GM21528 (cell line): Measurements from ENCODE around the gene CNKSR1.

Experiments used
- ATAC-seq: cut with Tn5 transposase; IDR thresholded peaks from one replicate; pipeline ENCODE4 v1.9.1; 2021; ENCODE audit warnings: mild to moderate bottlenecking, moderate library complexity; ENCODE audit not compliant: unreplicated experiment, low FRiP score

CNKSR1 gene

DNA sequence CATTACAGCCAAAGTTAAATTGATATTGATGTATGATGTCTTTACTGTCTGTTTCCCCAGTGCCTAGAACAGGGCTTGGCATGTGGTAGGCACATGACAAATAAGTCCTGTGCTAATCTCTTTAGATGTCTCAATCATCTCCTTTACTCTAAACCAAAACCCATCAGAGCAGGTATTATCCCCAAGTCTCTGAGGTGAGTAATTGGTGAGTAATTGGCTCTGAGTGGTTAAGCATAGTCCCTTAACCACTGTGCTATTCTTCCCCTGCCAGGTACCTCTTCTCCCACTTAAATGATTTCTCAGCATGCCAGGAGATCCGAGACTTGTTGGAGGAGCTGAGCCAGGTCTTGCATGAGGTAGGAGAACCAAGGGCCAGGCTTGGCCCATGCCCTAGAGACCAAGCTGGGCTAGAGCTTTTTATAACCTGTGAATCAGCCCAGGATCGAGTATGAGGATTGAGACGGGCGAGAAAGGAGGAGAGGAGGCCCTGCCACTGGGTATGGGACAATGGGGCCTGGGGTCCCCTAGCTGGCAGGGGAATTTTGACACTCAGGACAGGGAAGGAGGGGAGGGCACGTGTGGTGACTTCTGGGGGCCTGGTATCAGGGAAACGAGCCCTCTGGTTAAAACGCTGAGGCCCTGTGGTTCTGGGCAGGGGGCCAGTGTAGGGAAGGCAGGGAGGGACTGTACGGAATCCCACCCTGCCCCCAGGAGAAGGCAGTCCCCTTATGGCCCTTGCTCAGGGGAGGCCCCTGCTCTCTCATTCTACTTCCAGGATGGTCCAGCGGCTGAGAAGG is 4.5 kb downstream of the CNKSR1 start:
- ATAC-seq: no peak

DNA sequence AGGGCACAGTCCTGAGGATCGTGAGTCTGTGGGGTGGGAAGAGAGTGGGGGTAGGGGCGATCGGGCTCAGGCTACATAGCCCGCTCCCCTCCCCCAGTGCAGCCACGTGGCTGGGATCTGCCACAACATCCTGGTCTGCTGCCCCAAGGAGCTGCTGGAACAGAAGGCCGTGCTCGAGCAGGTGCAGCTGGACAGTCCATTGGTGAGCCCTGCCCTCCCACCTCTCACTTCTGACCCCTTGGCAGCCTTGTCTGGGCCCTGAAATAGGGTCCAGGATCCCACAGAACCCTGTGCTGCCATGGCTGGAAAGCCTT is 5.0 kb downstream of the CNKSR1 start:
- no peak for ATAC-seq

- ATAC-seq: no peak
These were observed 6.8 kb downstream of the CNKSR1 start for GRCh38 chr1:26184086-26184485.

DNA sequence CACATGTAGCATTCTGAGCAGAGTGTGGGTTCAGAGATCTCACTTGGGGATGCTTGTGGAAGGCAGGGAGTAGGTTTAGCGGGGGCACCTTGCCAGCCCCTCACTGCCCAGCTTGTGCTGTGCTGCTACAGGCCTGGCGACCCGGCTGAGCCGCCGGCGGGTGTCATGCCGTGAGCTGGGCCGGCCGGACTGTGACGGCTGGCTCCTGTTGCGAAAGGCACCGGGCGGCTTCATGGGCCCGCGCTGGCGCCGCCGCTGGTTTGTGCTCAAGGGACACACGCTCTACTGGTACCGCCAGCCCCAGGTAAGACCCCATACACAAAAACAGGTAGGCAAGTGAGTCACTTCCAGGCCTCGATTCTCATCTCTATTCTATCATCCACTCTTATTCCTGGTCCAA is 7.6 kb downstream of the CNKSR1 start:
- ATAC-seq: no peak

GRCh38 chr1:26187882-26188281 is 10.6 kb downstream of the CNKSR1 start:
- no peak for ATAC-seq

DNA sequence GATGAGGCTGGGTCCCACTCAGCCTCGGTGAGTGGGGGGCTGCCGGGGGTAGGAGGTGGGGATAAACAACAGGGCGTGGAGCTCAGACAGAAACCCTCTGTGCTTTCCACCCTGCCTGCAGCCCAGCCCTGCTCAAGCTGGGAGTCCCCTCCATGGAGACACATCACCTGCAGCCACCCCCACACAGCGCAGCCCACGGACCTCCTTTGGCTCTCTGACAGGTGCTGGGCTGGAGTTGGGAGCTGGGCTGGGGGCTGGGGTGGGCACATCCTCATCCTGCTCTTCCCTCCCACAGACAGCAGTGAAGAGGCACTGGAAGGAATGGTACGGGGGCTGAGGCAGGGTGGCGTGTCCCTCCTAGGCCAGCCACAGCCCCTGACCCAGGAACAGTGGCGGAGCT is 11.2 kb downstream of the CNKSR1 start:
- ATAC-seq: no peak

GRCh38 chr1:26189331-26189730 is 12.0 kb downstream of the CNKSR1 start:
- no peak for ATAC-seq

DNA sequence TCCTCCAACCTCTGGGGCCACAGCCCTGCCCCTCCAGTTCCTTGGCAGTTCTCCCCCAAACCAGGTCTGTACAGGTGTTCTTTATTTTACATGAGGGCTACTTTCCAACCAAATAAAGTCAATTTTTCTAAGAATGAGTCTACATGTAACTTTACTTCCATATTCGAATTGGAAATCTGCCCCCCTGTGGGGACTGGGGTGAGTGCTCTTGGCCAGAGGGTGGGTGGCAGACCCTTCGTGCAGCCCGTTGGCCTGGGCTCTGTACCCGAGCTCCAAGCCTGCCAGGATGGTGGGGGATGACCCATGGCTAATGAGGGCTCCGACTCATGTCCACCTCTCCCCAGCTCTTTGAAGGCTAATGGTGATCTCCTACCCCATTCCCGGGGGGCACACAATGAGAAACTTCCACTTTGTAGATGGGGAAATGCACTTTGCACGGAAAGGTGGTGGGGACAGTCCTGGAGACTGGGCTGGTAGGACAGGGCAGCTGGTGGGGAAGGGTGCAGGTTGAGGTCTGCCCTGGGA is 12.5 kb downstream of the CNKSR1 start:
- no peak for ATAC-seq

DNA sequence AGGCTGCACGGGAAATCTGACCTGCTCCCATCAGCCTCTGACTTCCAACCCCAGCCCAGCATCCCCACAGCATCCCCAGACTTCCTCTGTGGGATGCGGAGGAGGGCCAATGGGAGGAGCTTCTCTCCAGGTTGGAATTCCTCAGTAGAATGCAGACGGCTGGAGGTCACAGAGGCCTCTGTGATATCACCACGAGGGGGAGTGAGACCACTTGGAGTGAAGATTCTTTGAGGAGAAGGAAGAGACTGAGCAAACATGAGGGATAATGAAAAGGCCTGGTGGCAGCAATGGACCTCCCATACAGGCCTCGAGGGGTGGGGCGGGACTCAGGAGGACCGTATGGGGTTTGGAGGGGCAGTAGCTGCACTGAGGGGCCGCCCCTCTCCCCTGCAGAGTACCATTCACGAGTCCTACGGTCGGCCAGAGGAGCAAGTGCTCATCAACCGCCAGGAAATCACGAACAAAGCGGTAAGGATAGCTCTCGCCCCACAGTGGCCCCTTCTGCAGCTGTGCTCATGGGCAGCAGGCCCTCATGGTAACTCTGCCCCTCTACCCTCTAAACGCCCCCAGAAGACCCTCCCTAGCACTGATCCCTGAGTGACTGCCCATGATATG is 13.2 kb downstream of the CNKSR1 start, which contains the start of gene CATSPER4:
Gene CATSPER4, plus strand, starts transcription at position 230 of the 615 bp plus-strand sequence. Its CDS starts 26 bp downstream, at position 256.
- no peak for ATAC-seq

DNA sequence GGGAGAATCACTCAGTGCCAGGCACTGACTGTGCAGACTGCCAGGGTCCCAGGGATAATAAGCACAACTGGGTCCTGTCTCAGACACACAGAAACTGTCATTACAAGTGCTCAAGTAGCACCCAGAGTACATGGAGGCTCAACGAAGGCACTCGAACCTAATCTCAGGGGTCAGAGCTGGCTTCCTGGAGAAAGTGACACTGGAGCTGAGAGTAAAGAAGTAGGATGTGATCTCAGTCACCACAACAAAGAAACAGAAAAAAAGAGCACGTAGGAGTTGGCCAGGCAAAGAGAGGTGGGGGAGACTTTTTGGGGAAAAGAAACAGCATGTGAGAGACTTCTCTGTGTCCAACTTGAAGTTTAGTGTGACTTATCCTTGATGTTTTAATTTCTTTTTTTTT is 14.4 kb downstream of the CNKSR1 start:
- ATAC-seq: no peak

GRCh38 chr1:26195805-26196204 is 18.5 kb downstream of the CNKSR1 start:
- no peak for ATAC-seq

DNA sequence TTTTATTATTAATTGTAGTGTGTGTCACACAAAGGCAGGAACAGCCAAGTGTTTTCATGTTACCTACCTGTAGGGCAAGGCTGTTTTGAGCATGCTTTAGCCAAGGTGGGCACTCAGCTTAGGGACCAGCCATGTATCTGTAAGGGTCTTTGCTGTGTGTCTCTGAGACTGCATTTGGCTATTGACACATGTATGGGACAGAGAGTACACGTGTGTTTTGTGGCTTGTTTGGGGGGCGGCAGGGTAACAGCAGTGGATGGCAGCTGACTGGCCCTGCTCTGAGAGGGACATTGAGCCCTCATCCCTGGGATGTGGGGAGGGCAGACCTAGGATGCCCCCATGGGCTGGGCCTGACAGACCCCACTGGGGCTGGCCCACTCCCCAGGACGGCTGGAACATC is 20.0 kb downstream of the CNKSR1 start:
- no peak for ATAC-seq

- no peak for ATAC-seq
These were observed 20.5 kb downstream of the CNKSR1 start for GRCh38 chr1:26197813-26198212.

GRCh38 chr1:26200413-26200812 is 23.1 kb downstream of the CNKSR1 start:
- ATAC-seq: no peak

GRCh38 chr1:26203642-26204318 is 26.5 kb downstream of the CNKSR1 start:
- no peak for ATAC-seq

GRCh38 chr1:26210147-26210870 is 33.0 kb downstream of the CNKSR1 start:
- ATAC-seq: no peak

- ATAC-seq: no peak
These were observed 35.4 kb downstream of the CNKSR1 start for GRCh38 chr1:26212726-26213125.

GRCh38 chr1:26213335-26213905 is 36.1 kb downstream of the CNKSR1 start:
- ATAC-seq: no peak

DNA sequence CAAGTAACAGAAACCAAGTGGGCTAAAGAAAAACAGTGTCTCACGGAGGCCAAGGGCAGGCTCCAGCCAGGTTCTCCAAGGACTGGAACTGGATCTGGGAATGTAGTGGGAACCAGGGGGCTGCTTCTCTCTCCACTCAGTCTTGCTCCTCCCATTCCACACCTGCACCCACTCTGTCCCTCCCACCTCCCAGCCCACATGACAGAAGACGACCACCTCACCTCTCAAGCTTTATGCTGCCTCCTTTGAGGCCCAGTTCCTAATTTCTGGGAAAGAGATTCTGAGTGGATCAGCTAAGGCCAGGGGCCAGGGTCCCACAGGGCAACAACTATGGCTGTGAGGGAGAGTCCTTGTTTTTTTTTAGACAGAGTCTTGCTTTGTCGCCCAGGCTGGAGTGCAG is 38.0 kb downstream of the CNKSR1 start:
- no peak for ATAC-seq

GRCh38 chr1:26218906-26219494 is 41.7 kb downstream of the CNKSR1 start:
- ATAC-seq: no peak
